SK-N-SH (cell line): ENCODE results near the gene ATIC. TPM values are rescaled to one million over a fixed set of nuclear protein-coding genes. Genes with fewer than 3 reads are reported as not detected.

Experiments used
- CTCF ChIA-PET: fragments of 300-600, 350-600 bp; formaldehyde crosslinking; extraction: SDS; loops from one replicate; lab custom pipeline; 2021; lab: Yijun Ruan, JAX
- POLR2A ChIA-PET: fragments of 350-600 bp; sonication (Branson Sonifier 250); formaldehyde crosslinking; extraction: SDS; loops from one replicate; lab custom pipeline; 2020; ENCODE audit warnings: antibody characterized with exemption, inconsistent platforms; lab: Yijun Ruan, JAX
- DNase-seq: peaks from one replicate; pipeline ENCODE4 v3.0.0; 2012
- H2AFZ ChIP-seq: fragments of 200-600 bp; sonication (generic); 2 replicates; pipeline ENCODE4 v1.8.1; 2016; ENCODE audit warnings: antibody characterized with exemption, mild to moderate bottlenecking, low read depth
- H3F3A ChIP-seq: fragments of 200-600 bp; sonication (generic); replicated peaks from 2 replicates; pipeline ENCODE3; 2016; ENCODE audit warnings: antibody characterized with exemption, mild to moderate bottlenecking; ENCODE audit not compliant: insufficient read depth
- H3K27ac ChIP-seq, 2 experiments: fragments of 200-500 bp in 1 of 2; fragments of 200-600 bp in 1 of 2; sonication (Bioruptor generic) in 1 of 2; sonication (generic), shearing (Covaris generic) in 1 of 2; 2 replicates each; pipeline versions ENCODE4 v1.5.1 to v1.6.1; 2014 to 2016; ENCODE audit warnings: low read depth in 2 of 2, inconsistent platforms in 1 of 2, low read length in 1 of 2, mild to moderate bottlenecking in 1 of 2, mixed read lengths in 1 of 2
- H3K27me3 ChIP-seq: fragments of 200-600 bp; sonication (generic), shearing (Covaris generic); 2 replicates; pipeline ENCODE4 v1.6.1; 2016; ENCODE audit warnings: mixed run types; ENCODE audit not compliant: insufficient read depth
- H3K36me3 ChIP-seq, 2 experiments: fragments of 200-500 bp in 1 of 2; fragments of 200-600 bp in 1 of 2; sonication (Bioruptor generic) in 1 of 2; sonication (generic) in 1 of 2; replicated peaks in 1 of 2; 2 replicates each; pipeline versions ENCODE3 to v1.5.1; 2014 to 2016; ENCODE audit warnings: low read length in 1 of 2, mild to moderate bottlenecking in 1 of 2; ENCODE audit not compliant: insufficient read depth in 2 of 2, control insufficient read depth in 1 of 2
- H3K4me1 ChIP-seq, 2 experiments: fragments of 200-500 bp in 1 of 2; fragments of 200-600 bp in 1 of 2; sonication (Bioruptor generic) in 1 of 2; sonication (generic), shearing (Covaris generic) in 1 of 2; 2 replicates each; pipeline versions ENCODE4 v1.5.1 to v1.6.1; 2014 to 2016; ENCODE audit warnings: low read depth in 1 of 2, low read length in 1 of 2, mixed run types in 1 of 2; ENCODE audit not compliant: insufficient read depth in 2 of 2, control insufficient read depth in 1 of 2
- H3K4me2 ChIP-seq: fragments of 200-600 bp; sonication (generic), shearing (Covaris generic); 2 replicates; pipeline ENCODE4 v1.6.1; 2017; ENCODE audit warnings: mixed run types
- H3K4me3 ChIP-seq, 2 experiments: fragments of 200-500 bp in 1 of 2; fragments of 200-600 bp in 1 of 2; sonication (Bioruptor generic) in 1 of 2; sonication (generic), shearing (Covaris generic) in 1 of 2; 2 replicates each; pipeline versions ENCODE4 v1.5.1 to v1.8.1; 2014 to 2016; ENCODE audit warnings: low read depth in 2 of 2, inconsistent platforms in 1 of 2, low read length in 1 of 2, mild to moderate bottlenecking in 1 of 2, mixed read lengths in 1 of 2, moderate library complexity in 1 of 2
- H3K79me2 ChIP-seq: fragments of 200-600 bp; sonication (generic); 2 replicates; pipeline ENCODE4 v1.8.1; 2017; ENCODE audit warnings: mild to moderate bottlenecking; ENCODE audit not compliant: insufficient read depth
- H3K9ac ChIP-seq: fragments of 200-600 bp; sonication (generic); 2 replicates; pipeline ENCODE4 v1.6.1; 2017; ENCODE audit warnings: mixed run types
- H3K9me2 ChIP-seq: fragments of 200-600 bp; sonication (generic); 2 replicates; pipeline ENCODE4 v1.6.1; 2017; ENCODE audit warnings: mixed run types
- H3K9me3 ChIP-seq: fragments of 200-600 bp; sonication (generic); 2 replicates; pipeline ENCODE4 v1.6.1; 2017; ENCODE audit warnings: mixed run types, mild to moderate bottlenecking, moderate library complexity
- H4K20me1 ChIP-seq: fragments of 200-600 bp; sonication (generic); 2 replicates; pipeline ENCODE4 v1.6.1; 2017; ENCODE audit warnings: mild to moderate bottlenecking, mixed run types; ENCODE audit not compliant: insufficient read depth
- FOSL2 ChIP-seq: IDR thresholded peaks from 2 replicates; pipeline ENCODE4 v1.4.0; 2012; ENCODE audit warnings: low read depth, mild to moderate bottlenecking, moderate library complexity, borderline replicate concordance
- FOXJ3 ChIP-seq: sonication (generic); formaldehyde crosslinking; IDR thresholded peaks from 2 replicates; pipeline ENCODE4 v1.5.1; 2020; ENCODE audit warnings: mild to moderate bottlenecking, missing genetic modification reagents
- GABPA ChIP-seq: IDR thresholded peaks from 2 replicates; pipeline ENCODE4 v1.4.0; 2012; ENCODE audit warnings: low read depth, mild to moderate bottlenecking
- GATA2 ChIP-seq: sonication (generic); formaldehyde crosslinking; IDR thresholded peaks from 2 replicates; pipeline ENCODE4 v1.5.0; 2020; ENCODE audit warnings: mild to moderate bottlenecking, missing genetic modification reagents
- JUND ChIP-seq: IDR thresholded peaks from 2 replicates; pipeline ENCODE4 v1.4.0; 2012
- MEF2A ChIP-seq: IDR thresholded peaks from 2 replicates; pipeline ENCODE4 v1.4.0; 2012; ENCODE audit warnings: low read depth, borderline replicate concordance
- NFIC ChIP-seq: IDR thresholded peaks from 2 replicates; pipeline ENCODE4 v1.4.0; 2012; ENCODE audit warnings: borderline replicate concordance
- NRF1 ChIP-seq: IDR thresholded peaks from 2 replicates; pipeline ENCODE4 v1.6.1; 2012; ENCODE audit warnings: low read depth, mild to moderate bottlenecking, low read length
- RAD21 ChIP-seq: IDR thresholded peaks from 2 replicates; pipeline ENCODE4 v1.6.1; 2012; ENCODE audit warnings: mild to moderate bottlenecking, low read length
- RCOR1 ChIP-seq: fragments of 150-350 bp; IDR thresholded peaks from 2 replicates; pipeline ENCODE4 v1.6.1; 2017; ENCODE audit warnings: antibody characterized with exemption, low read length
- RFX5 ChIP-seq: IDR thresholded peaks from 2 replicates; pipeline ENCODE4 v1.6.1; 2012; ENCODE audit warnings: mild to moderate bottlenecking, improper control_type of control experiment, low read length
- RXRA ChIP-seq: IDR thresholded peaks from 2 replicates; pipeline ENCODE4 v1.4.0; 2012; ENCODE audit warnings: low read depth, mild to moderate bottlenecking, borderline replicate concordance
- SIN3A ChIP-seq: IDR thresholded peaks from 2 replicates; pipeline ENCODE4 v1.6.1; 2012; ENCODE audit warnings: low read depth, mild to moderate bottlenecking, low read length, moderate library complexity, borderline replicate concordance
- SMC3 ChIP-seq: IDR thresholded peaks from 2 replicates; pipeline ENCODE4 v1.6.1; 2012; ENCODE audit warnings: low read depth, low read length, improper control_type of control experiment
- TEAD4 ChIP-seq: IDR thresholded peaks from 2 replicates; pipeline ENCODE4 v1.4.0; 2012; ENCODE audit warnings: mild to moderate bottlenecking, borderline replicate concordance; ENCODE audit not compliant: insufficient read depth
- polyA plus RNA-seq, 3 experiments: library from polyadenylated mRNA; depleted of rRNA; stranded (reverse); fragments of >200 nt; gene quantifications; 2 replicates each; pipeline ENCODE4 v1.2.3, GENCODE V29; 2012
- TF ChIP-seq, protein P1 (sequence below): fragments of 150-350 bp; IDR thresholded peaks from 2 replicates; pipeline ENCODE4 v1.6.1; 2016; ENCODE audit warnings: mild to moderate bottlenecking, low read depth, low read length
- TF ChIP-seq, protein P2 (sequence below): IDR thresholded peaks from 2 replicates; pipeline ENCODE4 v1.6.1; 2012; ENCODE audit warnings: mild to moderate bottlenecking, low read depth, low read length, moderate library complexity
- TF ChIP-seq, protein P3 (sequence below): fragments of 150-350 bp; IDR thresholded peaks from 2 replicates; pipeline ENCODE4 v1.6.1; 2017; ENCODE audit warnings: antibody characterized with exemption, low read length, low read depth, borderline replicate concordance
- TF ChIP-seq, protein P4 (sequence below): IDR thresholded peaks from 2 replicates; pipeline ENCODE4 v1.4.0; 2012; ENCODE audit warnings: low read depth

Gene ATIC
- polyA plus RNA-seq, 1 of the 3 experiments (the other 2 are of a cell fraction) = 108 TPM

DNA sequence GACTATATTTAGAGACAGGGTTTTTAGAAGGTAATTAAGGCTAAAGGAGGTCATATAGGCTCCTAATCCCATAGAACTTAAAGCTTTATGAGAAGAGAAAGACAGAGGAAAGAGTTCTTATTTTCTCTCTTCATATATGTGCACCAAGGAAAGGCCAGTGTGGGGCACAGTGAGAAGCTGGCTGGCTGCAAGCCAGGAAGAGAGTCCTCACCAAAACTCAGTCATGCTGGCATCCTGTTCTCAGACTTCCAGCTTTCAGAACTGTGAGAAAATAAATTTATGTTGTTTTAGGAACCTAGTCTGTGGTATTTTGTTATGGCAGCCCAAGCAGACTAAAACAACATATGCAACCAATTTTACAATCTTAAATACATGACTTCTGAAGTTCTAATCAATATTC, 31.5 kb upstream of the ATIC start:
- Histone ChIP-seq H4K20me1 (no peaks in the 10 kb centered on the region), H3K79me2 (no peaks in the 10 kb centered on the region), H3K27me3 (no peaks in the 10 kb centered on the region), H3K36me3 (no peaks in the 10 kb centered on the region), H3K9me2 (no peaks in the 10 kb centered on the region), H3K4me1 (no peaks in the 10 kb centered on the region), H3K4me2 (no peak overlapping the region), H3K27ac (no peak overlapping the region), H3K4me3 (no peak overlapping the region), H3F3A (no peaks in the 10 kb centered on the region), H3K9me3 (no peaks in the 10 kb centered on the region), H3K9ac (no peak overlapping the region), H2AFZ (no peak overlapping the region)
- DNase-seq = no peak
- ChIA-PET POLR2A (no interaction called here), CTCF (no interaction called here)
- TF ChIP-seq NFIC = no peak
- TF ChIP-seq RXRA = no peak
- TF ChIP-seq FOXJ3 (CRISPR knock-in tag) = no peak
- TF ChIP-seq GABPA = no peak
- no peak for TF ChIP-seq TEAD4
- no peak for TF ChIP-seq RAD21
- no peak for TF ChIP-seq SMC3
- no peak for TF ChIP-seq MEF2A
- no peak for TF ChIP-seq SIN3A
- TF ChIP-seq, protein P1, sequence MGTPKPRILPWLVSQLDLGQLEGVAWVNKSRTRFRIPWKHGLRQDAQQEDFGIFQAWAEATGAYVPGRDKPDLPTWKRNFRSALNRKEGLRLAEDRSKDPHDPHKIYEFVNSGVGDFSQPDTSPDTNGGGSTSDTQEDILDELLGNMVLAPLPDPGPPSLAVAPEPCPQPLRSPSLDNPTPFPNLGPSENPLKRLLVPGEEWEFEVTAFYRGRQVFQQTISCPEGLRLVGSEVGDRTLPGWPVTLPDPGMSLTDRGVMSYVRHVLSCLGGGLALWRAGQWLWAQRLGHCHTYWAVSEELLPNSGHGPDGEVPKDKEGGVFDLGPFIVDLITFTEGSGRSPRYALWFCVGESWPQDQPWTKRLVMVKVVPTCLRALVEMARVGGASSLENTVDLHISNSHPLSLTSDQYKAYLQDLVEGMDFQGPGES = no peak
- TF ChIP-seq RCOR1 = no peak
- TF ChIP-seq RFX5 = no peak
- TF ChIP-seq GATA2 (CRISPR knock-in tag) = no peak
- TF ChIP-seq, protein P2, sequence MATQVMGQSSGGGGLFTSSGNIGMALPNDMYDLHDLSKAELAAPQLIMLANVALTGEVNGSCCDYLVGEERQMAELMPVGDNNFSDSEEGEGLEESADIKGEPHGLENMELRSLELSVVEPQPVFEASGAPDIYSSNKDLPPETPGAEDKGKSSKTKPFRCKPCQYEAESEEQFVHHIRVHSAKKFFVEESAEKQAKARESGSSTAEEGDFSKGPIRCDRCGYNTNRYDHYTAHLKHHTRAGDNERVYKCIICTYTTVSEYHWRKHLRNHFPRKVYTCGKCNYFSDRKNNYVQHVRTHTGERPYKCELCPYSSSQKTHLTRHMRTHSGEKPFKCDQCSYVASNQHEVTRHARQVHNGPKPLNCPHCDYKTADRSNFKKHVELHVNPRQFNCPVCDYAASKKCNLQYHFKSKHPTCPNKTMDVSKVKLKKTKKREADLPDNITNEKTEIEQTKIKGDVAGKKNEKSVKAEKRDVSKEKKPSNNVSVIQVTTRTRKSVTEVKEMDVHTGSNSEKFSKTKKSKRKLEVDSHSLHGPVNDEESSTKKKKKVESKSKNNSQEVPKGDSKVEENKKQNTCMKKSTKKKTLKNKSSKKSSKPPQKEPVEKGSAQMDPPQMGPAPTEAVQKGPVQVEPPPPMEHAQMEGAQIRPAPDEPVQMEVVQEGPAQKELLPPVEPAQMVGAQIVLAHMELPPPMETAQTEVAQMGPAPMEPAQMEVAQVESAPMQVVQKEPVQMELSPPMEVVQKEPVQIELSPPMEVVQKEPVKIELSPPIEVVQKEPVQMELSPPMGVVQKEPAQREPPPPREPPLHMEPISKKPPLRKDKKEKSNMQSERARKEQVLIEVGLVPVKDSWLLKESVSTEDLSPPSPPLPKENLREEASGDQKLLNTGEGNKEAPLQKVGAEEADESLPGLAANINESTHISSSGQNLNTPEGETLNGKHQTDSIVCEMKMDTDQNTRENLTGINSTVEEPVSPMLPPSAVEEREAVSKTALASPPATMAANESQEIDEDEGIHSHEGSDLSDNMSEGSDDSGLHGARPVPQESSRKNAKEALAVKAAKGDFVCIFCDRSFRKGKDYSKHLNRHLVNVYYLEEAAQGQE = no peak
- no peak for TF ChIP-seq FOSL2
- TF ChIP-seq, protein P3, sequence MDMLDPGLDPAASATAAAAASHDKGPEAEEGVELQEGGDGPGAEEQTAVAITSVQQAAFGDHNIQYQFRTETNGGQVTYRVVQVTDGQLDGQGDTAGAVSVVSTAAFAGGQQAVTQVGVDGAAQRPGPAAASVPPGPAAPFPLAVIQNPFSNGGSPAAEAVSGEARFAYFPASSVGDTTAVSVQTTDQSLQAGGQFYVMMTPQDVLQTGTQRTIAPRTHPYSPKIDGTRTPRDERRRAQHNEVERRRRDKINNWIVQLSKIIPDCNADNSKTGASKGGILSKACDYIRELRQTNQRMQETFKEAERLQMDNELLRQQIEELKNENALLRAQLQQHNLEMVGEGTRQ = no peak
- TF ChIP-seq, protein P4, sequence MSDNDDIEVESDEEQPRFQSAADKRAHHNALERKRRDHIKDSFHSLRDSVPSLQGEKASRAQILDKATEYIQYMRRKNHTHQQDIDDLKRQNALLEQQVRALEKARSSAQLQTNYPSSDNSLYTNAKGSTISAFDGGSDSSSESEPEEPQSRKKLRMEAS = no peak
- TF ChIP-seq JUND = no peak
- TF ChIP-seq NRF1 = no peak
